Renal pelvis (tissue), 12 donors: Measurements from ENCODE around the gene TKT. TPM values are rescaled to one million over a fixed set of nuclear protein-coding genes. Genes with fewer than 3 reads are reported as not detected.
"Not testable (repeated sequence)": the region's sequence is repeated elsewhere in the genome, so short reads cannot be mapped to it uniquely, and the experiment has no call there.

Source experiments
- DNase-seq: peaks from one replicate; pipeline ENCODE4 v3.0.0-alpha.2; 2013
- long read RNA-seq, 16 experiments: transcript quantifications; one replicate each; lab custom pipeline, GENCODE V29; 2026
- polyA plus RNA-seq, 3 donors: library from polyadenylated mRNA; unstranded; fragments of 120-200 nt; gene quantifications; one replicate each; pipeline ENCODE4 v1.2.1, GENCODE V29; 2013; ENCODE audit not compliant: insufficient read length in 3 of 3

The TKT gene
- polyA plus RNA-seq = 100 to 1,000 TPM; 107 to 136 (median 127) TPM
- long read RNA-seq, donor 1, transcript TKT-208 (14 exons, 3,010 nt) = major isoform, 23 of 56 reads
- long read RNA-seq, donor 1, partial matches to known transcripts = 27 of 56 reads
- long read RNA-seq, donor 1, other reads (novel, unspliced or antisense) = 0 of 56 reads
- long read RNA-seq, donor 2, transcript TKT-208 (14 exons, 3,010 nt) = major isoform, 46 of 95 reads
- long read RNA-seq, donor 2, transcript TKT-209 (2 exons, 693 nt) = minor isoform, 5 of 95 reads
- long read RNA-seq, donor 2, partial matches to known transcripts = 40 of 95 reads
- long read RNA-seq, donor 2, other reads (novel, unspliced or antisense) = 0 of 95 reads
- long read RNA-seq, donor 3, transcript TKT-208 (14 exons, 3,010 nt) = major isoform, 21 of 87 reads
- long read RNA-seq, donor 3, partial matches to known transcripts = 62 of 87 reads
- long read RNA-seq, donor 3, other reads (novel, unspliced or antisense) = 0 of 87 reads
- long read RNA-seq, donor 4, transcript TKT-208 (14 exons, 3,010 nt) = major isoform, 35 of 86 reads
- long read RNA-seq, donor 4, partial matches to known transcripts = 40 of 86 reads
- long read RNA-seq, donor 4, other reads (novel, unspliced or antisense) = 6 of 86 reads
- long read RNA-seq, donor 5, transcript TKT-208 (14 exons, 3,010 nt) = major isoform, 12 of 41 reads
- long read RNA-seq, donor 5, partial matches to known transcripts = 25 of 41 reads
- long read RNA-seq, donor 5, other reads (novel, unspliced or antisense) = 0 of 41 reads
- long read RNA-seq, donor 6, transcript TKT-208 (14 exons, 3,010 nt) = major isoform, 22 of 85 reads
- long read RNA-seq, donor 6, partial matches to known transcripts = 58 of 85 reads
- long read RNA-seq, donor 6, other reads (novel, unspliced or antisense) = 0 of 85 reads
- long read RNA-seq, donor 7, full-length matches to known transcripts = 45 of 111 reads
- long read RNA-seq, donor 7, partial matches to known transcripts = 61 of 111 reads
- long read RNA-seq, donor 7, other reads (novel, unspliced or antisense) = 5 of 111 reads
- long read RNA-seq, donor 8, full-length matches to known transcripts = 16 of 34 reads
- long read RNA-seq, donor 8, partial matches to known transcripts = 18 of 34 reads
- long read RNA-seq, donor 8, other reads (novel, unspliced or antisense) = 0 of 34 reads
- long read RNA-seq, donor 9, transcript TKT-208 (14 exons, 3,010 nt) = major isoform, 33 of 133 reads
- long read RNA-seq, donor 9, partial matches to known transcripts = 91 of 133 reads
- long read RNA-seq, donor 9, other reads (novel, unspliced or antisense) = 0 of 133 reads
- long read RNA-seq, donor 10, transcript TKT-208 (14 exons, 3,010 nt) = major isoform, 34 of 99 reads
- long read RNA-seq, donor 10, partial matches to known transcripts = 57 of 99 reads
- long read RNA-seq, donor 10, other reads (novel, unspliced or antisense) = 0 of 99 reads
- long read RNA-seq, donor 11, transcript TKT-208 (14 exons, 3,010 nt) = major isoform, 23 of 59 reads
- long read RNA-seq, donor 11, partial matches to known transcripts = 31 of 59 reads
- long read RNA-seq, donor 11, other reads (novel, unspliced or antisense) = 0 of 59 reads
- long read RNA-seq, donor 12, transcript TKT-208 (14 exons, 3,010 nt) = major isoform, 44 of 122 reads
- long read RNA-seq, donor 12, partial matches to known transcripts = 73 of 122 reads
- long read RNA-seq, donor 12, other reads (novel, unspliced or antisense) = 0 of 122 reads
- long read RNA-seq, donor 13, transcript TKT-208 (14 exons, 3,010 nt) = major isoform, 11 of 30 reads
- long read RNA-seq, donor 13, partial matches to known transcripts = 18 of 30 reads
- long read RNA-seq, donor 13, other reads (novel, unspliced or antisense) = 0 of 30 reads
- long read RNA-seq, donor 14 = 0 reads
- long read RNA-seq, donor 15, transcript TKT-208 (14 exons, 3,010 nt) = major isoform, 49 of 166 reads
- long read RNA-seq, donor 15, partial matches to known transcripts = 111 of 166 reads
- long read RNA-seq, donor 15, other reads (novel, unspliced or antisense) = 0 of 166 reads
- long read RNA-seq, donor 16, transcript TKT-208 (14 exons, 3,010 nt) = major isoform, 34 of 138 reads
- long read RNA-seq, donor 16, partial matches to known transcripts = 100 of 138 reads
- long read RNA-seq, donor 16, other reads (novel, unspliced or antisense) = 0 of 138 reads

DNA sequence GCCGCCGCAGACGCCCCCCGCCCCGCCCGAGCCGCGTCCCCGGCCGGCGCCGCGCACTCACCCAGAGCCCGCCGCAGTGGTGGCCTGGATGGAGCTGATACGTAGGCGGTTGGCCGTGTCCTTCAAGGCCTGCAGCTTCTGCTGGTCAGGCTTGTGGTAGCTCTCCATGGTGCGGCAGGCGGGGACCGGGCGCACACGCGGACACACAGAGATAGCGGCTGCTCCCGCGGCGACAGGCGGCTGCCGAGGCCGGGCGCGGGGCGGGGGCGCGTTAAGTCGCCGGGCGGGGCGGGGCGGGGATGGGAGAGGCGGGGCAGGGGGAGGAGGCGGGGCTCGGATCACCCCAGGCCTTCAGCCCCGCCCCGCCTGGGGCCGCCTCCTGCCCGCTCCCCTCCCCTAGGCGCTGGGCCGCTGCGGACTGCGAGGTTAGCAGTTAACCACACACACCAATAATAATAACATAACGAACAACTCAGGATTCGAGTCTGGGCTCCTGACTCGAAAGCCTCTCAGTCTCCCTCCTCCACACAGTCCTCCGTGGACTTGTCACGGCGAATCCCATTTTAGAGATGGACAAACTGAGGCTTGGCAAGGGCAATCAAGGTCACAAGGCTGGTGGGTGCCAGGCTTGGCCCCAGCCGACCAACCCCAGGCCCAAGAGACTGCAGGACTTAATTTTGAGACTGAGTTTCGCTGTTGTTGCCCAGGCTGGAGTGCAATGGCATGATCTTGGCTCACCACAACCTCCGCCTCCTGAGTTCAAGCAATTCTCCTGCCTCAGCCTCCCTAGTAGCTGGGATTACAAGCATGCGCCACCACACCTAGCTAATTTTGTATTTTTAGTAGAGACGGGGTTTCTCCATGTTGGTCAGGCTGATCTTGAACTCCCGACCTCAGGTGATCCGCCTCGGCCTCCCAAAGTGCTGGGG is at the start of gene TKT:
TKT (minus strand) TSS at position 248 of the 929 bp plus-strand sequence; CDS start at position 168, 80 bp downstream.
- DNase-seq = peak; percentile 84

DNA sequence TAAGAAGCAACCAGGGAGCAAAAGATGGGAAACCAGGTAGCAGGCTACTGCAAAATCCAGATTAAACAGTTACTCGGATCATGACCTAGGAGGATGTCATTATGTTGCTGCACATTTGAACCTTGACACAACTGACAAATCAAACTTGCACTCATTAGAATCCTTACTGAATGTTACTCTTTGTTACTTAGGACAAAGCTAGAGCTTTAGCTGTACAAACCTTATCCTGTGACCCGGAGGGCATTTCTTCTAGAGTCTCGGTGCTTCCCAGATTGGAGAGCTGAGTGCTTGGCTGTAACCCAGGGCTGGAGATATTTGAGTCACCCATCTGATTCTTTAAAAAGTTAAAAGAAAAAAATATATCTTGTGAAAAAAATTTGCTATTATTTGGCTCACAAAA is 48.1 kb upstream of the TKT start:
- no peak for DNase-seq

DNA sequence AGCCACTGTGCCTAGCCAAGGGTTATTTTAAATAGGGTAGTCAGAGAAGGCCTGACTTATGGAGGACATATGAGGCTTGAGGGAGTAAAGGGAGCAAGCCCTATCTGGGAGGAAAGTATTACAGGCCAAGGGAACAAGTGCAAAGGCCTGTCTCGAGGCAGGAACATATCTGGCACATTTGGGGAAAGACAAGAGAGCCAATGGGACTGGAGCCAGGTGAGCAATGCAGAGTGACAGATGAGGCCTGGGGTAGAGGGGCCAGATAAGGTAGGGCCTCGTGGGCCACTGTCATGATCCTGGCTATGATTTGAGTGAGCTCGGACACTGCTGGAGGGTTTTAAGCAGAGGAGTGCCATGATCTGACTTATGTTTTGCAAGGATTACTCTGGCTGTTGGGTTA is 47.7 kb upstream of the TKT start:
- no peak for DNase-seq

DNA sequence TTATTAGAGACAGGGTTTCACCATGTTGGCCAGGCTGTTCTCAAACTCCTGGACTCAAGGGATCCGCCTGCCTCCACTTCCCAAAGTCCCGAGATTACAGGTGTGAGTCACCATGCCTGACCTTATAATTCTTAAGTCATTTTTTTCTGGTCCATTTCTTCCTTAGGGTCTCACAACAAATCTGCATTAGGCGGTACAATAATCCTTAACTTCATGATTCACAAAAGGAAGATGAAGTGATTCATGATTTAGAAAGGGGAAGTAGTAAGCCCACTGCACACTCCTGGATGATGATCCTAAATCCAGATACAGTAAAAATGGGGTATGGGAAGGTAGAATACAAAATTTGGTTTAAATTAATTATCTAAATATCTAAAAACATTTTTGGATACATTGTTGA is 45.0 kb upstream of the TKT start:
- no peak for DNase-seq

DNA sequence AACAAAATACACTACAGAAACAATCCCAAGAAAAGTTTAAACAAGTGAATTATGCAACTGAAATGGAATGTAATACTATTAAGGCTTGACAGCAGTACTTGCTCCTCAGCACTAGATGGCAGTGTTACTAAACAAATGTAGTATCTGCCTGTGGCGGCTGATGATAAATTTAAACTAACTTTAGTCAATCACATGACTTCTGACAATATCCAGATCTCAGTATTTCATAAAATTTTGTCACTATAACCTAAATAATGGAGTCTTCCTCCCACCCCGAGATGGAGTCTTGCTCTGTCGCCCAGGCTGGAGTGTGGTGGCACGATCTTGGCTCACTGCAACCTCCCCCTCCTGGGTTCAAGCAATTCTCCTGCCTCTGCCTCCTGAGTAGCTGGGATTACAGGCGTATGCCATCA is 43.8 kb upstream of the TKT start:
- DNase-seq = peak; percentile 33

DNA sequence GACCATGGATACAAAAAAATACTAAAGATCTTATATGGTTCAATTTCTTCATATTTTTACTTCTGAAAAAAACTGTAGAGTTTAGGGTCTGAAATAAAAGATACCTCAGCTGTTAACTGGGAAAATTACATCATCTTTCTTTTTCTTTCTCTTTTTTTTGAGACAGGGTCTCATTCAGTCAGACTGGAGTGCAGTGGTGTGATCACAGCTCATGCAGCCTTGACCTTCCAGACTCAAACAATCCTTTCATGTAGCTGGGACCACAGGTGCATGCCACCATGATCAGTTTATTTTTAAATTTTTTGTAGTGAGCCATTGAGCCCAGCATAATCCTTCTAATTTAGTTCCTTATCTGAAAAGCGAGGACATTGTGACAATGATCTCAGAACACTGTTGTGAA is 39.6 kb upstream of the TKT start:
- no peak for DNase-seq

DNA sequence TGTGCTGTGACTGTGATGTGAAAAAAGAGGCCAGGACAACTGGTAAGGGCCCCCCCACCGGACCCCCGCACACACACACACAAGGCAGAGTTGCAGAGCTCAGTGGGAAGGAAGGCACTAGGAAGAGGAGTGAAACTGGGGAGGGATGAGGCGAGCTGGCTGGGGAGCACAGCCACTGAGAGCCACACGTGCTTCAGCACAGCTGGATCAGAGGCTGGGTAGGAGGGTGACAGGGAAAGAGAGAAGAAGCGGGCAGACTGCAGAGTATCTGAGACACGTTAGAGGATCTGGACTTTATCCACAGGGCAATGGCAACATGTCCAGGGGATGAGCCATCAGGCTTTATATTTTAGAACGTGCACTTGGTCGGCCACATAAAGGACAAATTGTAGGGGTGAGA is 38.0 kb upstream of the TKT start:
- DNase-seq = no peak

GRCh38 chr3:53288214-53288613 is 32.4 kb upstream of the TKT start:
- no peak for DNase-seq

DNA sequence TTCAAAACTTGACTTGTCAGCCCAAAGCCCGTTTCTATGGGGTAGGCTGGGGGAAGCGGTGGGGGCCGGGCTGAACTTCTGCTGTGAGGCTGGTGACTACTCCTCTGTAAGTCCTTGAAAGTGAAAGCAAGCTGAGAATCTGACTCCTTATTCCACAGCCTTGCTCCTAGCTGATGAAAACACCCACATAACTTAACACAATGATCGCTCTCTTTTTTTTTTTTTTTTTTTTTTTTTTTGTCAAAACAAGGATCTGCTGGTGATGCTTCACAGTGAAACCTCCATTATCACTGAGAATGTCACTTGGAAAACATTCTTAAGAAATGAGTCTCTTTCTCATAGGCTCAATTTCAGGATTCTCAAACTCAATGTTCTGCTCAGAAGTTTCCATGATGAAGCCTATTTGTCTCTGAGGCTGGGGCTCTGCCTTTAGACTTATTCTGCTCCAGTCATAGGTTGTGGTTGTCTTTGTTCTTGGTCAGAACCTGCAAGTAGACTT is 31.4 kb upstream of the TKT start:
- DNase-seq = no peak

DNA sequence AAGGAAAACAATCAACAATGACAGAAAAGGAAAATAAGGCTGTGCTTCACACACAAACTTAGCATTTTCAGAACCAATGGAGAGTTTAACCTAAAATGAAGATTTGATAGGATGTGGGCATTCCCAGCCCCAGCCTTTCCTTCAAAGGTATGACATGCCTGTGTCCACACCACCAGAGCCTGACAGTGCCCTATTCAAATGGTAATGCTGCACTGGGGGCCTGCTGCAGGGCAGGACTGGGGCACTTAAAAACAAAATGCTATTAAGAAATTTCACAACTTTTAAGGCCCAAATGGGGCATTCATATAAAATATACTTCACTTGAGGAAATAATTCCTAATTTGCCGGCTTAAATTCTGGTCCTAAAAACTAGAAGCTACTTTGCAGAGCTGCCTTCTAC is 30.9 kb upstream of the TKT start:
- DNase-seq = no peak

DNA sequence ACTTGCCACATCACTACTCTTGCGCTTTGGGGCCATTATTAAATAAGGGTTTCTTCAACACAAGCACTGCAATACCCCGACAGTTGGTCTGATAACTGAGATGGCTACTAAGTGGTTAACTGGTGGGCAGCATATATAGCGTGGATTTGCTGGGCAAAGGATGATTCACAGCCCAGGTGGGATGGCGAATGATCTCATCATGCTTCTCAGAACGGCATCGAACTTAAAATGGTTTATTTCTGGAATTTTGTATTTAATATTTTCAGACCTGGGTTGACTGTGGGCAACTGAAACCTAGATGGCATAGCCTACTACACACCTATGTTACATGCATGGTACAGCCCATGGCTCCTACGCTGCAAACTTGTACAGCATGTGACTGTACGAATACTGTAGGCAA is 26.8 kb upstream of the TKT start:
- no peak for DNase-seq

GRCh38 chr3:53278667-53279066 is 22.8 kb upstream of the TKT start:
- no peak for DNase-seq

DNA sequence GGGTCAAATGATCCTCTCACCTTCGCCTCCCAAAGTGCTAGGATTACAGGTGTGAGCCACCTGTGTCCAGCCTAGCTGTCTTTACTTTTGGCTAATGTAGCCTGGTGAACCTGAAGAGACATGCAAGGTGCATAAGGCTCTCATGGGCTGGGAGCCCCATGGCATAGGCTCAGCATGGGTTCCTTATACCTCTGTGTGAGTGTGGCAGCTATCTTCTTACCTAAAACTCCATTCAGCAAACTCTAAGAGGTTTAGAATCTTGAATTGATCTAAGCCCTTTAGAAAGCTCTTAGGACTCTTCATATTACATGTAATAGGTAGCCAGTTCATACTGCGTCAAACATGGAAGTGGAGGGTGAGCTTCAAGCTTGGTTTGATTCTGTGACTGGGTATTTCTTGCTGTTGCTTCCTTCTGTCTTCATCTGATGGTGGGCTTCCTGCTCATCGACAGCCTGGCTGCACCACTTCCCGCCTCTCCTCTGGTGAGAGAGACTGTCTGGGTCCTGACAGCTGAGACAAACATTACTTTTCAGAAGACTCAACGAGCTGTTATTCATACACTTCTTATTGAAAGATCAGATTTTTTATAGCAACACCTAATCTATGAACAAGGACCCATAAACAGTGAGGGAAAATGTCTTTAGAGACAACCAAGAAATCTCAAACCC is 19.2 kb upstream of the TKT start:
- DNase-seq = no peak

DNA sequence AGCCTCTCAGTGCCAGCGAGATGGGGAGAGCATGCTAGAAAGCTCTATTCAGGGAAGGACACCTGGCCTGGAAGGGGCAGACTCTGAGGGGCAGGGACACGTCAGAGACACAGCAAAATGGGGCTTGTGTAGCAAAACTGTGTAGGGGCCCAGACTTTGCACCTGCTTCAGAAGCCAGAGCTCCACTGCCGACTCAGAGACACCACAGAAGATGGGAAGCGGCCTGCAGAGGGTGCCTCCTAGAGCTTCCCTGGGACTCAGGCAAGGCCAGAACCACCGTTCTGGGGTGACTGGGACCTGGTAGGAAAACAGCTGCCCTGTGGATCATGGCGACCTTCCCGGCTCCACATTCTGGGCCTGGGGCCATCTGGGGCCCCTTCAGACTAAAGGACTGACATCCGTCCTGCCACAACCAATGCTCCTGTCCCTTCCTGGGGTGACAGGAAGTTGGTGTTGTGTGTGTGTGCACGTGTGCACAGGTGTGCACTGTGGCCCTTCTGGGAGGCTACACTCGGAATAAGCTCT is 17.4 kb upstream of the TKT start:
- no peak for DNase-seq

DNA sequence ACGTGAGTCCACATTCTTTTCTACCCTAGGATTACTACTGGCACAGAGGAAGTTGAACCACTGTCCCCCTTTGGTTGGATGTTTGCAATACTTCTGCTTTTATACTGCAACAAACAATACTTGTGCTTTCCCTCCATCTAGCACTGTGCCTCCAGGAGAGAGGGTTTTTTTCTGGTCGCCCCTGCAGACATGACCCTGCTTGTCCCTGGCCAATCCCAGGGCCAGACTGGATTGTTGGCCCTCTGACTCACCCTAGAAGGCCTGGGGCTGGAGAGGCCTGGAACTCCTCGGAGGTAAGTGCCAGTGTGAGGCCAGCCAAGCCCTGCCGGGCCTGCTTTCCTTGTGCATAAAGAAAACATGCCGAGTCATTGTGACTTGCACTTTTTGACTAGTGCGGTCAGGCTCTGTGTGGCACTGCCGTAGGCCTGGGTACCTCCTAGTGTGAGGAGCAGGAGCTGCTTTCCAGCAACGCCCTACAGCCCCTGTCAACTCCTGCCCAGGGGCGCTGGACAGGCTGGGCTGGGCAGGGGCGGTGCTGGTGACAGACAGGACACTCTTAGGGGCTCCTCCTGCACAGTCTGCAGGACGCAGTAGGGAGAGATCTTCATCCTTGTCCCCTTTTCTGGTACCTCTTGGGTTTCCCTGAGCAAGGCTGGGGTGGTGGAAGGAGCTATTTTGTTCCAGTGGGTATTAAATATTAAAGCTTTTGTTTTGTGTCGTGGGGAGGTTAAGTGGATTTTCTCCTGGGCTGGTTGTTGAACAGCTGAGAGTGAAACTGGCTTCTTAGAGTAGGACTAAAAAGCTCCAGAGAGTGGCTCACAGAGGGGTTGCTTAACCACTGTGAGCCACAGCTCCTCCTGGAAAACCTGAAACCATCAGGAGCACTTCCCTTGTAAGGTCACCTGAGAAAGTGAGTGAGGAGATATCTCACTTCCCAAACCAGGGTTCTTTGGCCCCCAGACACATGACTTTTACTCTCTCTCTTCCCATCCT is 14.4 kb upstream of the TKT start:
- peak; percentile 78 for DNase-seq

DNA sequence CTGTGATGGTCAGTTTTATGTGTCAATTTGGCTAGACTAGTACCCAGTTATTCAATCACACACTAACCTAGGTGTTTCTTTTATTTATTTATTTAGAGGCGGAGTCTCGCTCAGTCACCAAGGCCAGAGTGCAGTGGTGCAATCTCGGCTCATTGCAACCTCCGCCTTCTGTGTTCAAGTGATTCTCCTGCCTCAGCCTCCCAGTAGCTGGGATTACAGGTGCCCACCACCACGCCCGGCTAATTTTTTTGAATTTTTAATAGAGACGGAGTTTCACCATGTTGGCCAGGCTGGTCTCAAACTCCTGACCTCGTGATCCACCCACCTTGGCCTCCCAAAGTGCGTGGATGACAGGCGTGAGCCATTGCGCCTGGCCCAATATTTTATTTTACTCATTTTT is 13.4 kb upstream of the TKT start:
- not testable (repeated sequence) for DNase-seq

DNA sequence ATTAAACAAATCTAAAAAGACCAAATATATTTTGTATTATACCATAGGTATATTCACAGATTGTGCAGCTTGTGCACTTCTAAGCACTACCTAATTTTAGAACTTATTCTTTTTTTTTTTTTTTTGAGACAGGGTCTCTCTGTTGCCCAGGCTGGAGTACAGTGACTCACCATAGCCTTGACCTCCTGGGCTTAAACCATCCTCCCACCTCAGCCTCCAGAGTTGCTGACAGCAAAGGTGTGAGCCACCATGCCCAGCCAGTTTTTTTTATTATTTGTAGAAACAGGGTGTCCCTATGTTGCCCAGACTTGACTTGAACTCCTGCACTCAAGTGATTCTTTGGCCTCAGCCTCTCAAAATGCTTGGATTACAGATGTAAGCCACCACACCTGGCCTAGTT is 11.9 kb upstream of the TKT start:
- no peak for DNase-seq
